NCI-H1092 (cell line): ENCODE results near the gene LGR4.
A peak's percentile ranks its signal among the peaks of the same experiment; 100 is the strongest.
"Not testable (repeated sequence)": the region's sequence is repeated elsewhere in the genome, so short reads cannot be mapped to it uniquely, and the experiment has no call there.

Experiments
- DNase-seq: peaks from one replicate; lab custom pipeline; 2025; lab: John Stamatoyannopoulos, UW

Gene LGR4, protein sequence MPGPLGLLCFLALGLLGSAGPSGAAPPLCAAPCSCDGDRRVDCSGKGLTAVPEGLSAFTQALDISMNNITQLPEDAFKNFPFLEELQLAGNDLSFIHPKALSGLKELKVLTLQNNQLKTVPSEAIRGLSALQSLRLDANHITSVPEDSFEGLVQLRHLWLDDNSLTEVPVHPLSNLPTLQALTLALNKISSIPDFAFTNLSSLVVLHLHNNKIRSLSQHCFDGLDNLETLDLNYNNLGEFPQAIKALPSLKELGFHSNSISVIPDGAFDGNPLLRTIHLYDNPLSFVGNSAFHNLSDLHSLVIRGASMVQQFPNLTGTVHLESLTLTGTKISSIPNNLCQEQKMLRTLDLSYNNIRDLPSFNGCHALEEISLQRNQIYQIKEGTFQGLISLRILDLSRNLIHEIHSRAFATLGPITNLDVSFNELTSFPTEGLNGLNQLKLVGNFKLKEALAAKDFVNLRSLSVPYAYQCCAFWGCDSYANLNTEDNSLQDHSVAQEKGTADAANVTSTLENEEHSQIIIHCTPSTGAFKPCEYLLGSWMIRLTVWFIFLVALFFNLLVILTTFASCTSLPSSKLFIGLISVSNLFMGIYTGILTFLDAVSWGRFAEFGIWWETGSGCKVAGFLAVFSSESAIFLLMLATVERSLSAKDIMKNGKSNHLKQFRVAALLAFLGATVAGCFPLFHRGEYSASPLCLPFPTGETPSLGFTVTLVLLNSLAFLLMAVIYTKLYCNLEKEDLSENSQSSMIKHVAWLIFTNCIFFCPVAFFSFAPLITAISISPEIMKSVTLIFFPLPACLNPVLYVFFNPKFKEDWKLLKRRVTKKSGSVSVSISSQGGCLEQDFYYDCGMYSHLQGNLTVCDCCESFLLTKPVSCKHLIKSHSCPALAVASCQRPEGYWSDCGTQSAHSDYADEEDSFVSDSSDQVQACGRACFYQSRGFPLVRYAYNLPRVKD

DNA sequence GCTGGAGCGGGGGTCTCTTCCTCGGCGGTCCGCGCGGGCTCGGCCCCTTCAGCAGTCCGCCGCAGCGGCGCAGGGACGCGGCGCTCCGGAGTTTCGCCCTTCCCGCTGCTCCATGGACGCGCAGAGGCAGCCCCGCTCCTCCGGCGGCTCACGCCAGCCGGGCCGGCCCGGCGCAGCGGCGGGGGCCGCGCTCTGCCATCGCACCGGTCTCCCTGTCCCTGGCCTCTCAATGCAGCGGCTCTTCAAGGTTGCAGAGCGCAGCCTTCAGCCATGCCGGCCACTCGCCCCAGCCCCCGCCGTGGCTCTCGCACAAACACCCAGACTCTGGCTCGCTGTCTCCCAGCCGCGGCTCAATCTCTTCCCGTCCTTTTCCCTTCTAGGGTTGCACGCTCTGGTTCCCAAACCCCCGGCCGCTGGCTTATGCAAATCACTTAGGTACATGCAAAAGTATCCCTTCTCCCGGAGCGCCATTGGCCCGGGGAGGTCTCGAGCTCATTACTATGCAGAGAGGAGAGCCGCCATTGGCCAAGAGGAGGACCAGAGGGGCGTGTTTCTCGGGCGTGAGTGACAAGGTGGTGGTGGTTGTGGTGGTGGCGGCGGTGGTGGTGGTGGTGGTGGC is at the start of gene LGR4:
LGR4 (minus strand) TSS at position 393 of the 619 bp plus-strand sequence. CDS start 488 bp downstream, outside the sequence.
- DNase-seq = peak; percentile 97

DNA sequence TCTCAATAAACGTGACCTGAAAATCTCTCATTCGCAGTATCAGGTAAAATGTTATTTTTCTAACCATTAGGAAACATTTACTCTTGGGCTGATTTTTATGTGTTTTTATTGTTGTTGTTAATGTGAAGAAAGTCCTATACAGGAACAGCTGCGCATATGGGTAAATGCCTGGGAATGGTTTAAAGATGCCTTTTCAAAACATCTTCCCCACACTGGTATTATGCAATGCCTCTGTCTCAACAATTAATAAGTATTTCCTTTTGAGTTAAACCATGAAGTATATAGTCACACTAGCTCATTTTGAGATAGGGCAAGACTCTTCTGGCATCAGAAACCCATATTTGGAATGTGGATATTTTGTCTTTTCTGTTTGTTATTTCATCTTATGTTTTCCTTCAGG is 47.6 kb upstream of the LGR4 start:
- DNase-seq = no peak

DNA sequence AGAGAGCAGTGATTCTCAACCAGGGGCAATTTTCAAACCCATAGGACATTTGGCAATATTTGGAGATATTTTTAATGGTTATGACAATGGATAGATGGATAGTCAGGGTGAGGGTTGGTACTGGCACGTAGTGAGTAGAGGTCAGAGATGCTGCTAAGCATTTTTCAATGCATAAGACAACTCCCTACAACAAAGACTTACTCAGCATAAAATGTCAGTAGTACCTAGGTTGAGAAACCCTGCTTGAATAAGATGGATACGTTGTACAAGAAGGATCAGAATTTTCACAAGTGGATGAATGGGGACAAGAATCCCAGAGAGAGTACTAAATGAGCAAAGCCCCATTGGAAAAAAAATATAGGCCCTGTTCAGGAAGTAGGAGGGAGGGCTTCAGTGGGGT is 45.9 kb upstream of the LGR4 start:
- no peak for DNase-seq

DNA sequence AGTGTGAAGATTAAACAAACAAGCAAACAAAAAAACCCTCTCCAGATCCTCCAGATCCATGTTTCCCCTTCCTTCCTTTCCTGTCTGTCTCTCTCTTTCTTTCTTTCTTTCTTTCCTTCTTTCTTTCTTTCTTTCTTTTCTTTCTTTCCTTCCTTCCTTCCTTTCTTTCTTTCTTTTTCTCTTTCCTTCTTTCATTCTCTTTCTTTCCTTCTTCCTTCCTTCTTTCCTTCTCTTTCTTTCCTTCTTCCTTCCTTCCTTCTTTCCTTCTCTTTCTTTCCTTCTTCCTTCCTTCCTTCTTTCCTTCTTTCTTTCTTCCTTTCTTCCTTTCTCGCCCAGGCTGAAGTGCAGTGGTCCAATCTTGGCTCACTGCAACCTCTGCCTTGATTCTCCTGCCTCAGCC is 44.9 kb upstream of the LGR4 start:
- DNase-seq = not testable (repeated sequence)

DNA sequence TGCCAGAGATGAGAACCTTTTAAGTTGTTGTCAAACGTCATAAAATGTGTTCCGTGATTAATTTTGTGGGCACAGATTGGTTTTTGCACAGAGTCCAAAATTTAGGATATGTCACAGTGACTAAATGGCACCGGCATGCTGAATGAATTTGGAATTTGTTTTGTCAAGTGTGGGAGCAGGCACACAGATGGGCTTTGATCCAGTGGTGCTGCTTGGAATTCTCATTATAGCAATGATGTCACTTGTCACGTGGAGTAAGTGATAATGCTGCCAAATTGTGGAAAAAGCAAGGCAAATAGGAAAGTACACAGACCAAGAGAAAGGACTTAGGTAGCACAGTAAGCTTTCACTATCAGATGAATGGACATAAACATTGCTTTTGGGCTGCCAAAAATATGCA is 42.0 kb upstream of the LGR4 start:
- DNase-seq = no peak

DNA sequence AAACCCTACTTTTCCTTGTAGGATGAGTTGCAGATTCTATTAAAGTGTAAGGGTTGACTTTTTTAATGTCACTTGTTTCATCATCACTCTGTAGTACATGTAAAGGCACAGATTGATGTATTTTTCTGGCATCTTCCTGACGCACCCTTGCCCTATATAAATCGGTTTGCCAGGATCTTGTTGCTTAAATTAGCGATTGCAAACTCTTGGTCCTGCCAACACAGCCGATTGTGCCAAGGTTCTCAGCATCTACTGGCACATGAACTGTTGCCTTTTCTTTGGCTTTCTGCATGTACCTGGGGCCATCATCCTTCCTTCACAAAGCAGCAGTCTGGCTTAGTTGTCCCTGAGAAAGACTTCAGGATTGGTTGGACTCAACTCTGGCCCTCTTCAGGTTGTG is 41.5 kb upstream of the LGR4 start:
- DNase-seq = no peak

DNA sequence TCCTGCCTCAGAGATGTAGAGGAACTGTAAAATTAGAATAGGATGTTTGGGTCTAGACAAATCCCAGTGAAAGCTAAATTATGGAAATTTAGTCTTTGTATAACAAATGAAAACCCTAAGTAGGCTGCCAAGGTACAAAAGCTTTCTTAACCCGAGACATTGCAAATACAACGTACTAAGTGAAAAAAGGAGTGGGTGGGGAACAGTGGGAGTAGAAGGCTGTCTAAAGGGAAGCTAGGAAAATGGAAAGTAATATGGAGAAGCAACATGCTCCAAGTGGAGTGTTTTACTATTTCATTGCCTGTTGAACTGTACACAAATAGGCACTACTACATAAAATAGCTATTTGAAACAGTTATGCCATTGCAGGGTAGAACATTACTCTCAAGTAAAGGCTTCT is 40.8 kb upstream of the LGR4 start:
- no peak for DNase-seq

DNA sequence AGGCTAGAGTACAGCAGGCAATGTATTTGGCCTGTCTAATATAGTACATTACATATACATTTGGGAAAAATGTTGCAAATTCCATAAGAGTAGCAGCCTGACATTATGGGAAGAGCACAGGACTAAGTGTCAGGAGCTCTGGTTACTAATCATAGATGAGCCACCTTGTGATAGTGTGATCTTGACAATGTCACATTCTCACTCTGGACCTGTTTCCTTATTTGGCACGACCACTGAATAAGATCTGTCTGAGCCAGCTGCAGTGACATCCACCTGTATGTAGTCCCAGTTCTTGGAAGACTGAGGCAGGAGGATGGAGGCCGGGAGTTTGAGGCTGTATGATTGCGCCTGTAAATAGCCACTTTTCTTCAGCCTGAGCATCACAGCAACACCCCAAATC is 39.6 kb upstream of the LGR4 start:
- no peak for DNase-seq

DNA sequence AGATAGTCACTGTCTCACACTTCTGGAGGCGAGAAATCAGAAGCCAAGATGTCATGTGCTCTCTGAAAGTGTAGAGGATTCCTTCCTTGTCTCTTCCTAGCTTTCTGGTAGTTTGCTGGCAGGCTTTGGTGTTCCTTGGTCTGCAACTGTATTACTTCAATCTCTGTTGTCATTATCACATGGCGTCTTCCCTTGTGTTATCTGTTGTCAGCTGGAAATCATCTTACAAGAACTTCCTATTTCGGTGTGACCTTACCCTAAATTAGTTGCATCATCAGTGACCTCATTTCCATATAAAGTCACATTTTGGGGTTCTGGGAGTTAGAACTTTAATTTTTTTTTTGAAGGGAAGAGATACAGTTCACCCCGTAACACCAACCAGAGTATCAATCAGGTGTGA is 37.3 kb upstream of the LGR4 start:
- DNase-seq = no peak

DNA sequence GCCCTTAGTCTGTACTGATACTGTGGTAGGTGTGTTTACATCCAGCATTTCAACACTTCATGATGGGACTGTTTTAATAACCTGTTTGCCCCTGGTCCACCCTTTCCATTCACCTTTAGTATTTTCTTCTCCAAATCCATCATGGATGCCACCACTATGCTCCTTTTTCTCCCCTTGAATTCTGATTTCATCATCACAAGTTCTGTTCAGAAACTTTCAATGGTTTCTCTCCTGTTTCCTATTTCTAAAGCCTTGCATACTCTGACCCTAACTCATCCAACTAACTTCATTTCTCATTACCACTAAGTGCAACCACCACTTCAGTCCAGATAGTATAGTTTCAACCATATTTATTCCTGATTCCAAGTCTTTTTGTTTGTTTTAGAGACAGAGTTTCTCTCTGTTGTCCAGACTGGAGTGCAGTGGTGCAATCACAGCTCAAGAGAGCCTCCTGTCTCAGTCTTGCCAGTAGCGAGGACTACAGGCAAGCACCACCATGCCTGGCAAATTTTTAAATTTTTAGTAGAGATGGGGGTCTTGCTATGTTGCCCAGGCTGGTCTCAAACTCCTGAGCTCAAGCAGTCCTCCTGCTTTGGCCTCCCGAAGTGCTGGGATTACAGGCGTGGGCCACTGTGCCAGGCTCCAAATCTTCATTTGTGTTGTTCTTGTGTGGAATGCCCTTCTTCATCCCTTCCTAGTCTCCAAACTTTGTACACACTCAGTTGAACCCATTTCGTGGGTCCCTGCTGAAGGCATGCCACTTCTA is 35.1 kb upstream of the LGR4 start:
- no peak for DNase-seq

DNA sequence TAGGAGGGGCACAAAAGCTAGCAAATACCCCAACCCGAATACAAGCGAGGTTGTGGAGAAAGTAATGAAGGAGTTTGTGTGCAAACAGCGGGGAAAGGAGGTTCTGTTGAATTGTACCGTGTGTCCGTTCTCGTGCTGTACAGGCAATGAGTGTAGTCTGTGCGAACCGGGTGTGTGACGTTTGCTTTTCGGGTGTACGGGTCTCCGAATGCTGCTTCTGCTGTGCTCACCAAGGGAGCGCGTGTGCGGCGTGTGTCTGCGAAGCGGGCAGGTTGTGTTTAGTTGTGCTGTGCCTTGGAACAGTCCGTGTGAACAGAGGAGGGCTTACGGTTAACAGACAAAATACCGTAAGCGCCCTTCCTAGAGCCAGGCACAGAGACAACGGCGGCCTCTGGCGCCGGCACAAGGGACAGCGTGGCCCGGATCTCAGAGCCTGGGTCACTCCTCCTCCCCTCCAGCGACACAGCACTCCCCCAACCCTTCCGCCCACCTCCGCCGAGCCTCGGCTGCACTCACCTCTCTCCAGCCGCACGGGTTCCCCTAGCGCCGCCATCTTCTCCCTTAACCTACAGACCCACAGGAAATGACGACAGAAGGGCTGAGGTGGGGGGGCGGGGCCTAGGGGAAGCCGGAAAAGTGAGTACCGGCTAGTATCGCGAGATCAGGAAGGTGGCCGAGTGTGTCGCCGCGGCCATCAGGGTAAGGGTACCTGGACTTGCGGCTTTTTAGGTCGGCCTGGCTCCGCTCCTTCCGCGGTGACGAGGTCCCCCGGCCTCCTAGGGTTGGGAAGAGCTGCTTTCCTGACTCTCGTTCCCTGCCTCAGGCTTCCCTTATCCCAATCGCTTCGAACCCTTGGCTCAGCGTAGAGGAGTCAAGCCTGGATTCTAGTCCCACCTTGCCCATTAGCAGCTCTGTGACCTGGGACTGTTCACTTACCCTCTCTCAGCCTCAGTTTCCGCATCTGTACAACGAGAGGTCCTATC is 33.9 kb upstream of the LGR4 start, which contains the start of gene LIN7C:
LIN7C (minus strand) TSS at position 570 of the 983 bp plus-strand sequence; CDS start at position 553, 17 bp downstream.
- peak; percentile 96 for DNase-seq

DNA sequence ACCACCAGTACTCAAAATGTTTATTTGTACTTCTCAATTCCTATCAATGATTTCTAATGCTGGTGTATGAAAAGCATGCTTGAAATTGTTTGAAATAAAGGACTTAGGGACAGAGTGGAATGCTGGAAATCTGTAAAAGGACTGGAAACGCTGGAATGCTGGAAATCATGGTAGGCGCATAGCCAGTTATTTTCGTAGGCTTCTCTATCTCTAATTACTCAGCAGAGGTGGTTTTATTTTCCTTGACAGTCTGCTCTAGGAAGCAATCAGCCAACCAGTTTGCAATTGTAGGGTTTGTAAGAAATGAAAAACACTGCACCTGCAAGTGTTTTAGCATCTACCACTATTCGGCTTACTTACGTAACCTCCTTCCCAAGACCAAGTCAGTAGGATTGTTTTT is 33.2 kb upstream of the LGR4 start:
- DNase-seq = no peak

DNA sequence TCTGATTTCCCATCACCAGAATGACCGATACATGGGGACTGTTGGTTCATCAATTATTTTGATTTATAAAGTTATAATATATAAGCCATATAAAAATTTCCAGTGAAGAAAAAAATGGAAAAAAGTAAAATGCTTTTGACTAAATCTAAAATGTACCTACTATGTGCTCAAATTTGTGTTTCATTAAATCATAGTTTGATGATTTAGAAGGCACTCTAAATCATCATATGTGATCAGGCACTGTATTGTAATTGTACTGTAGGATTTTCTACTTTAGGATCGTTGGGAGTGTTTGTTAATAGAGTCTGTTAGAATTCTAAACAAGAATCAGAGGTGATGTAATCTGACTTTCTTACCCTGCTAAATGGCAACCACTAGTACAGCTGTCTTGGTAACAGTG is 31.6 kb upstream of the LGR4 start:
- DNase-seq = no peak

DNA sequence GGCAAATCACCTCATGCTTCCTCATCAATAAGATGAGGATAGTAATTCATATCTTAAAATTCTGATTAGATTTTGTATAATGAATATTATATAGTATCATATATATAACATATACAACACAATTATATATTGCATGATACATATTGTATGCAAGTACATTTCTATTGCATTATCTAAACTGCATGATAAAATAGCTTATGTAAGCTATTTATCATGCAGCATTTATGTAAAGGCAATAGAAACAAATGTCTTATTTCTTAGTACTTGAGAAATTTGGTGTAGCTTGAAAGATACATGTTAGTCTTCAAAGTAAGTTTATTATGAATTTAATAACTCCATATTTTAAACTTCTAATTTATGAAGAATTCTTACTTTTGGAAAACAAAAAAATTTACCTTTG is 28.5 kb upstream of the LGR4 start:
- DNase-seq = no peak

DNA sequence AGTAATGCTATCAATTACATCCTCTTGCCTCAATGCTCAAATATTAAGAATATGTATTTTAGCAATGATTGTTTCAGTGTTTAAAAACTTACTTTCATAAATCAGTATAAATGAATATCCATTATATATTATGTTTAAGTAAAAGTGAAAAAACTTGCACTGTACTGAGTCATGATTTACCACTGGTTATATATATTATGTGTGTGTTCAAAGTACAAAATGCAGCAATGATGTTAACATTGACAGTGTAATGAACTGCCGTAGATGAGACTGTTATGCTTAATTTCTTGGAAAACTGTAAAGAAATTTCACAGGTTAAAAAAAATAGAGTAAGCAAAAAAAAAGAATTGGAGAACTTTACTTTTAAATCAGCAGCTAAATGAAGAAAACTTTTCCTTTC is 25.3 kb upstream of the LGR4 start:
- no peak for DNase-seq

DNA sequence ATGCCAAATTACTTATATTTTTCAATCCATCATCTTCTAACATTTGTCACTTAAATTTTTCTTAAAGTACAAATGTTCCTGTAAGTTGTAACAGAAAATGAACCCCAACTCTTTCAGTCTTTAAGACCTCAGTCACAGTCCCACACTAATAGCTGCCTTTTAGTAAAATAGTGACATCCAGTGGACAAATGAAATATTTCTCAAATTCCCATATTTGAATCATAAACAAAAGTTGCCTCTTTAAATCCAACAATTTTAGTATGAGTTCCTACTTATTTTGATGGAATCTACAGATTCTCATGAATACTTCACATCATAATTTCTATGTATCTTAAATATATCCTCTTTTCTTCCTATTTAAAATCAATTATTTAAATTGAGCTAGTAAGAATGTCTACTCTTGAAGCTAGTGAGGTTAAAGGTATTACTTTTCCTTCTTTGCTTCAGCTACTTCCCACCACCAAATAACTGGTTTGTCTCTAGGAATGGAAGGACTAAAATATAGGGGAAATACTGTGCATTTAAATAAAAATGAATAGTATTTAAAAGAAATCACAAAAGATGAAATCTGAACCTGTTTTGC is 24.8 kb upstream of the LGR4 start:
- no peak for DNase-seq

DNA sequence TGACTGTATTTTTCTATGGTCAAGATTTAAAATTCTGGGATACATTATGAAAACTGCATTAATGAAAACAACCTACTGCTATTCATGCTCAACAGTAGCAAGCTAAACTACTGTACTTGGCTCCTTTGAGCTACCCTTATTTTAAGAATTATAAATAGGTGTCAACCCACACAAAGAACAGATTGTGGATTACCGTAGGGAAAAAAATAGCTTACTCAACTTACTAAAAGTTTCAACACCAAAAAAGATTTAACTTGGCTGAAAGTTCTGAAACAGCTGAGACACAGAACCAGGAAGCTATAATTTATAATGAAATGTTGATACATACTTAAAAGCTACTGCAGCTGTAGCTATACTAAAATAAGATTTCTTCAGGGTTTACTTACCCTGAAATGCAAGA is 23.9 kb upstream of the LGR4 start:
- no peak for DNase-seq

DNA sequence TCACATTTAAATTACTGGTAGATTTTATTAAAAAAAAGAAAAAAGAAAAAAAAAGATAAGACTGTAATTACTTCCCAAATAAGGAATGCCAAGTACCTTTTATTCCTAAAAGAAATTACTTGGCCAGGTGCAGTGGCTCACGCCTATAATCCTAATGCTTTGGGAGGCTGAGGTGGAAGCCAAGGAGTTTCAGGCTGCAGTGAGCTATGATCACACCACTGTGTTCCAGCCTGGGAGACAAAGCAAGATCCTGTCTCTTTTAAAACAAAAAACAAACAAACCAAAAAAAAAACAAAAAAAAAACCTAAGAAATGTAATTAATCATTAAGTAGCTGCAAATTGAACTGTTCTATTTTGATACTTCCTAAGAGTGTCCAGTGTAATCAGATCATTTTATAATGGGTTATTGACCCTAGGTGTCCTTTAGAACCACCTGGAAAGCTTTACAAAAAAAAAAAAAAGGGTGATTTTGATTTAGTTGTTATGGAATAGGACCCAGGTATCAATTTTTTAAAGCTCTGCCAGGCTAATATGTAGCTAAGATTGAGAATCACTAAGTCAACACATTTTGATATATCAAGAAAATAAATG is 23.2 kb upstream of the LGR4 start:
- no peak for DNase-seq

DNA sequence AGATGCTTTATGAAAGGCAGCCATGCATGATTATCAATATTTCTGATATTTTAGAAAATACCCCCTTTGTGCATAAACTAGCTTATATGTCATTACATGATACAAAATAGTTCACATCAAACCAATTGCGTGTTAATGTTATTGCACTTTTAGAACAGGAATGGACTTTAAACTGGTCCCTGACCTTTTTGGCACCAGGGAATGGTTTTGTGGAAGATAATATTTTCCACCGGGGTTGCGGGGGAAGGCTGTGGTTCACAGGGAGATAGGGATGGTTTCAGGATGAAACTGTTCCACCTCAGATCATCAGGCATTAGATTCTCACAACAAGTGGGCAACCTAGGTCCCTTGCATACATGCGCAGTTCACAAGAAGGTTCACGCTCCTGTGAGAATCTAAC is 16.5 kb upstream of the LGR4 start:
- no peak for DNase-seq

DNA sequence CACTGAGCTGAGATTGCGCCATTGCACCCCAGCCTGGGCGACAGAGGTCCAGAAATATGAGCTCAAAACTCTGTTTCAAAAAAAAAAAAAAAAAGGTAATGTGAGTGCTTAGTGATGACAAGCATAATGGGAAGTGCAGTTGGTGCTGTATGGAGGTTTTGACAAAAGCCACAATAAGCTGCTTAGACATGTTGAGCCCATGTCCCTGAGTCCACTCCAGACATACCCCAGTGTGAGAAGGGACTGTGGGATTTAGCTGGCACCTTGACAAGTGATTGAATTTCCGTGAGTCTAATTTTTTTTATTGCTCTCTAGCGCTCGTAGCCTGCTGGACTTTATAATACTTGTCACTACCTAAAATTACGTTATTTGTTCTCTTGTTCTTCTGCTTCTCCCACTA is 15.1 kb upstream of the LGR4 start:
- no peak for DNase-seq
